Aorta (tissue), 5 donors: ENCODE results near the gene KPNB1. TPM values are rescaled to one million over a fixed set of nuclear protein-coding genes. Genes with fewer than 3 reads are reported as not detected.

Experiments
- ATAC-seq: fragments of 200-7000 bp; cut with Tn5 transposase; one replicate; pipeline ENCODE4 v1.9.1; 2022; ENCODE audit warnings: moderate library complexity; ENCODE audit not compliant: low FRiP score
- DNase-seq, 2 donors: peaks; one replicate each; pipeline ENCODE4 v3.0.0-alpha.2; 2020
- H3K27ac ChIP-seq, 2 donors: one replicate each; pipeline ENCODE4 v1.5.1; 2013; ENCODE audit warnings: low read length in 2 of 2, mild to moderate bottlenecking in 2 of 2, moderate library complexity in 2 of 2, control low read depth in 1 of 2, inconsistent platforms in 1 of 2, low read depth in 1 of 2
- H3K27me3 ChIP-seq, 2 donors: one replicate each; pipeline ENCODE4 v1.6.1; 2013; ENCODE audit warnings: control low read depth in 1 of 2, low read length in 1 of 2, mild to moderate bottlenecking in 1 of 2, moderate library complexity in 1 of 2; ENCODE audit not compliant: insufficient read depth in 2 of 2, control insufficient read depth in 1 of 2
- H3K36me3 ChIP-seq, 2 donors: one replicate each; pipeline ENCODE4 v1.6.1; 2013; ENCODE audit warnings: control low read depth in 1 of 2, low read length in 1 of 2, mild to moderate bottlenecking in 1 of 2; ENCODE audit not compliant: insufficient read depth in 2 of 2, control insufficient read depth in 1 of 2
- H3K4me1 ChIP-seq, 2 donors: one replicate each; pipeline ENCODE4 v1.6.1; 2013; ENCODE audit warnings: low read length in 2 of 2, control low read depth in 1 of 2, mild to moderate bottlenecking in 1 of 2, moderate library complexity in 1 of 2; ENCODE audit not compliant: insufficient read depth in 2 of 2, control insufficient read depth in 1 of 2
- H3K4me3 ChIP-seq, 2 donors: one replicate each; pipeline ENCODE4 v1.5.1; 2013; ENCODE audit warnings: low read length in 2 of 2, control low read depth in 1 of 2, mild to moderate bottlenecking in 1 of 2
- H3K9me3 ChIP-seq: one replicate; pipeline ENCODE4 v1.6.1; 2013; ENCODE audit warnings: mild to moderate bottlenecking, low read length; ENCODE audit not compliant: control insufficient read depth
- WGBS, 2 donors: extraction: QIAGEN DNeasy Blood & Tissue Kit; methylation state at CpG; one replicate each; pipeline ENCODE4 v1.1.7; 2013; 5-methylcytosine and 5-hydroxymethylcytosine counted together
- intact Hi-C, 2 donors: fragments of 100-400 bp; cut with DNase I; formaldehyde crosslinking; loops; one replicate each; pipeline versions ENCODE4 v1.14.2 to v1.15.0; 2022
- polyA plus RNA-seq, 2 donors: library from polyadenylated mRNA; stranded (reverse); fragments of 200-250 nt; gene quantifications; one replicate each; pipeline ENCODE4 v1.2.3, GENCODE V29; 2013
- total RNA-seq, 2 donors: library from RNA; stranded (reverse); fragmentation: NEBNext Ultra II Directional; extraction: Animal tissue kit (Norgen Biotek cat#: 25700); gene quantifications; one replicate each; pipeline ENCODE4 v1.2.1, GENCODE V29; 2021
- donor health status: healthy with polysubstance abuse.
- donor health status: Bipolar disorder and iron deficiency.
- donor health status: DM: no; HTN: no; CAD: no.
- donor health status: DM: no; HTN: no; CAD: no.
- donor health status: DM: yes; HTN: yes; CAD: no.

The KPNB1 gene
- total and polyA plus RNA-seq, 4 donors, result 39.4 to 202 (median 115) TPM

DNA sequence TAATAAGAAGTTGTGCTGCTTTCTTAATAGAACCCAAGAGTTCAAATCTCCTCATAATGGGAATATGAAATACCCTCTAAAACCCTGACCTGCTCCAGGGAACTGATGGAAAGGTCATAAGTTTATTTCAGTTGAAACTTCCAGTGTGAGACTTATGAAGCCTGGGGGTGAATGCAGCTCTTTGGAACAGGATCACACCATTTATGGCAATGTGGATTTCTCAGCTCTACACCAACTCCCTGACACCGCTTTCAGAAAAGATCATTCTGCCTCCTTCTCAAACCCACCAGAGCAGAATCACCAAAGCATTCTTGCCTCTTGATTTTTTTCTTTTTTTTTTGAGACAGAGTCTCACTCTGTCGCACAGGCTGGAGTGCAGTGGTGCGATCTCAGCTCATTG, 16.7 kb upstream of the KPNB1 start:
- Histone ChIP-seq H3K4me1 (no peaks in the 10 kb centered on the region), H3K27me3 (no peaks in the 10 kb centered on the region), H3K9me3 (no peaks in the 10 kb centered on the region), H3K27ac (no peak overlapping the region), H3K36me3 (no peaks in the 10 kb centered on the region), H3K4me3 (no peak overlapping the region)
- intact Hi-C loops, result no loop called here
- ATAC-seq (no peak), DNase-seq (no peak)
- WGBS, 2 donors, result 94% methylated on average over 3 of the region's 3 CpGs

DNA sequence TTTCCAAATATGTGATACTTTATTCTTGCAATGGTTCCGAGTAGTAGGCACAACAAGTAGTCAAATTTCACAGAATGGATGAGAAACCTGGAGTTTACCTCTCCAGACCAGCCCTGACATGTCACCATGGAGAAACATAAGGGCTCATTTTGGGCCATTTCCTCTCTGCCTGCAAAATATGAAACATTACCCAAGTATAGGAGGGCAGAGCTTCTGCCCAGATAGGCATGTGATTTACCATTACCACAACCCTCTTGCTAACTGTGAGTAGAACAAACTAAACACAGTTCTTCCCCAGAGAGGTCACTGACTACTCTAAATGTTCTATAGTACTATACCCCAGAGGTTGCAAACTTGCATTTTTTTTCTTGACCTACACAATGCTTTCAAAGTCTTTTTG, 15.7 kb upstream of the KPNB1 start:
- Histone ChIP-seq H3K4me1 (no peaks in the 10 kb centered on the region), H3K27ac (no peak overlapping the region), H3K36me3 (no peaks in the 10 kb centered on the region), H3K27me3 (no peaks in the 10 kb centered on the region), H3K4me3 (no peak overlapping the region), H3K9me3 (no peaks in the 10 kb centered on the region)
- intact Hi-C loops, result no loop called here
- DNase-seq, result no peak
- WGBS, 2 donors, result 93 to 96% methylated on average over 1 of the region's 1 CpG
- ATAC-seq, result no peak

DNA sequence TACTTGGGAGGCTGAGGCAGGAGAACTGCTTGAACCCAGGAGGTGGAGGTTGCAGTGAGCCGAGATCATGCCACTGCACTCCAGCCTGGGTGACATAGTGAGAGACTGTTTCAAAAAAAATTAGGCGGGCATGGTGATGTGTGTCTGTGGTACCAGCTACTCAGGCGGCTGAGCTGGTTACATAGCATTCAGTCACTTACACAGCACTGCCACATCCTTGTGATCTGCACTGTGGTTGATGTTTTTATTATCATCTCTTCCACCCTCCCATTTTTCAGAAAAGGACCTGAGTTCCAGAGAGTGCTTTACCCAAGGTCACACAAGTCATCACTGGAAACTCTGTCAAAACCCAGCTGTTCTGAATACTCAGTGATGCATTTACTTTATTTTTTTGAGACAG, 14.8 kb upstream of the KPNB1 start:
- H3K27me3 ChIP-seq, result no peaks in the 10 kb centered on the region
- H3K4me3 ChIP-seq, result no peak overlapping the region
- ATAC-seq (no peak), DNase-seq (no peak)
- 95 to 98% methylated on average over 3 of the region's 3 CpGs for WGBS, 2 donors
- H3K27ac ChIP-seq, result no peak overlapping the region
- intact Hi-C loops, result no loop called here
- H3K36me3 ChIP-seq, result no peaks in the 10 kb centered on the region
- no peaks in the 10 kb centered on the region for H3K4me1 ChIP-seq
- H3K9me3 ChIP-seq, result no peaks in the 10 kb centered on the region

DNA sequence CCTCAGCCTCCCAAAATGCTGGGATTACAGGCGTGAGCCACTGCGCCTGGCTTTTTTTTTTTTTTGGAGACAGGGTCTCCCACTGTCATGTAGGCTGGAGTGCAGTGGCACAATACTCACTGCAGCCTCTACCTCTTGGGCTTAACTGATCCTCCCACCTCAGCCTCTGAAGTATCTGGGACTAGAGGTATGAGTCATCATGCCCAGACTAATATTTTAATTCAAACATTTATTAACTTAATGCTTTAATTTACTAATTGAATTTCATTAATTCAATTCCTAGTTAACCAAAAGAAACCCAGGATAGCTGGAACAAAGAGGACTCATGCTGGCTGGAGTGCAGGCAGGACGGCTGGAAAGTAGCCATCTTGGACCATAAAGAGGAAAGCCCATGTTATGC, 14.0 kb upstream of the KPNB1 start:
- Histone ChIP-seq H3K9me3 (no peaks in the 10 kb centered on the region), H3K4me1 (no peaks in the 10 kb centered on the region), H3K27me3 (no peaks in the 10 kb centered on the region), H3K27ac (no peak overlapping the region), H3K36me3 (no peaks in the 10 kb centered on the region), H3K4me3 (no peak overlapping the region)
- DNase-seq (no peak), ATAC-seq (no peak)
- intact Hi-C loops, result no loop called here
- 86 to 93% methylated on average over 3 of the region's 3 CpGs for WGBS, 2 donors

DNA sequence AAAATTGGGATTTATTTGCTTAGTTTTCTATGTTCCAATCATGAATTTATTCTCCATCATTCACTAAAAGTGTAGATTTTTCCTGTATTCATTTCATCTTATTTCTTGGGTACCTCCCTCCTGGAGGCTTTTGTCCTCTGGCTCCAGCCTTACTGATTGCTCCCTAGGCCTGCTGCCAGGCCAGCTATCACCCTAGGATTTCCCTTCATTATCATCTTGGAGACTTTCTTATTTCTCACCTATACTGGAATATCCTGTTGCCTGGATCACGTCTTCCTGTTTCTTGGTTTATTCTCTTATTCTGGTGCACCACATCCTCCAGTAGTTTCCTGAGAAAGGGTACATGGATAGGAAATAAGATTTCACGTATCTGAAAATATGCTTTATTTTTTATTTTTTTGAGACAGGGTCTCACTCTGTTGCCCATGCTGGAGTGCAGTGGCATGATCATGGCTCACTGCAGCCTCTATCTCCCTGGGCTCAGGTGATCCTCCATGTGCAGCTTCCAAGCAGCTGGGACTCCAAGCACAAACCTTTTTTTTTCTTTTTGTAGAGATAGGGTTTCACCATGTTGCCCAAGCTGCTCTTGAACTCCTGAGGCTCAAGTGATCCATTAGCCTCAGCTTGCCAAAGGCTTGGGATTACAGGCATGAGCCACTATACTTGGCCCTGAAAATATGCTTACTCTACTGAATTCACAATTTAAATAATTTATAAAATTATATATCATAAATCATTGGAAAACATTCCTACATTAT, 13.3 kb upstream of the KPNB1 start:
- no peaks in the 10 kb centered on the region for H3K36me3 ChIP-seq
- H3K4me3 ChIP-seq, result no peak overlapping the region
- 81 to 91% methylated on average over 2 of the region's 2 CpGs for WGBS, 2 donors
- no peaks in the 10 kb centered on the region for H3K27me3 ChIP-seq
- intact Hi-C loops, result no loop called here
- H3K27ac ChIP-seq, result no peak overlapping the region
- H3K4me1 ChIP-seq, result no peaks in the 10 kb centered on the region
- DNase-seq (no peak), ATAC-seq (no peak)
- no peaks in the 10 kb centered on the region for H3K9me3 ChIP-seq

DNA sequence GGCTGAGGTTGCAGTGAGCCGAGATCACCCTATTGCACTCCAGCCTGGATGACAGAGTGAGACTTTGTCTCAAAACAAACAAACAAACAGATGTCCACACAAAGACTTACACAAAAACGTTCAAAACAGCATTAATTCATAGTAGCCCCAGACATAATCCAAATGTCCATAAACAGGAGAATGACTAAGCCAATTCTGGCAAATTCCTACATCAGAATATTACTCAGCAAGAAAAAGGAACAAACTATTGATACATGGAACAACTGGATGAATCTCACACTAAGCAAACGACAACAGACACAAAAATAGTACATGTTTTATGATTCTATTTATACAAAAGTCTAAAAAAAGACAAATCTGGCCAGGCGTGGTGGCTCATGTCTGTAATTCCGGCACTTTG, 10.8 kb upstream of the KPNB1 start:
- no peak overlapping the region for H3K4me3 ChIP-seq
- ATAC-seq (no peak), DNase-seq (no peak)
- H3K27me3 ChIP-seq, result no peaks in the 10 kb centered on the region
- 65 to 66% methylated on average over 5 of the region's 5 CpGs for WGBS, 2 donors
- no peaks in the 10 kb centered on the region for H3K36me3 ChIP-seq
- no peak overlapping the region for H3K27ac ChIP-seq
- H3K4me1 ChIP-seq, result no peaks in the 10 kb centered on the region
- no peaks in the 10 kb centered on the region for H3K9me3 ChIP-seq
- intact Hi-C loops, result no loop called here

DNA sequence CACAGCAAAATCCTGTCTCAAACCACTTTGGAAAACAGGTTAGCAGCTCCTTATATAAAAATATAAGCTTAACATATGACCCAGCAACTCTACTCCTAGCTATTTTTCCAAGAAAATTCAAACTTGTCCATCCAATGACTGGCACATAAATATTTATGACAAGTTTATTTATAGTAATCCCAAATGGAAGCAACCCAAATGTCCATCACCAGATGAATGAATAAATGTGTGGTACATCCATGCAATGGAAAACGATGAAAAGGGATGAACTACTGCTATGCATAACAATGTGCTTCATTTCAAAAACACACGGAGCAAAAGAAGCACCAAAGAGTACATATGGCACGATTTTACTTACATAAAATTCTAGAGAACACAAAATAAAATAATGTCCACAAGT, 9.6 kb upstream of the KPNB1 start:
- WGBS, 2 donors, result 60 to 67% methylated on average over 3 of the region's 3 CpGs
- no peak overlapping the region for H3K27ac ChIP-seq
- DNase-seq (no peak), ATAC-seq (no peak)
- no peaks in the 10 kb centered on the region for H3K27me3 ChIP-seq
- H3K4me1 ChIP-seq, result no peaks in the 10 kb centered on the region
- intact Hi-C loops, result no loop called here
- no peaks in the 10 kb centered on the region for H3K9me3 ChIP-seq
- no peak overlapping the region for H3K4me3 ChIP-seq
- no peaks in the 10 kb centered on the region for H3K36me3 ChIP-seq

DNA sequence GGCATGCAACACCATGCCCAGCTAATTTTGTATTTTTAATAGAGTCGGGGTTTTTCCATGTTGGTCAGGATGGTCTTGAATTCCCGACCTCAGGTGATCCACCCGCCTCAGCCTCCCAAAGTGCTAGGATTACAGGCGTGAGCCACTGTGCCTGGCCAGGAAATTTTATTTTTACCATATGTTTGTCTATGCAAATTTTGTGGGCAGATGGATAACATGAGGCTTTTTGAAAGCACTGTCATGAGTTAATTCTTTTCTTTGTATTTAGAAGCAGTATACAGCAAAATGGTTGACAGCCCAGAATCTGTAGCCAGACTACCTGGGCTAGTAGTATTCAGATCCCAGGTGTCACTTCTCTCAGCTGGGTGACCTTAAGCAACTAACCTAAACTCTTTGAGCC, 8.5 kb upstream of the KPNB1 start:
- DNase-seq (no peak), ATAC-seq (no peak)
- Histone ChIP-seq H3K36me3 (no peaks in the 10 kb centered on the region), H3K4me1 (no peaks in the 10 kb centered on the region), H3K27me3 (no peaks in the 10 kb centered on the region), H3K4me3 (no peak overlapping the region), H3K9me3 (no peaks in the 10 kb centered on the region), H3K27ac (no peak overlapping the region)
- intact Hi-C loops, result no loop called here
- 88 to 94% methylated on average over 4 of the region's 4 CpGs for WGBS, 2 donors

DNA sequence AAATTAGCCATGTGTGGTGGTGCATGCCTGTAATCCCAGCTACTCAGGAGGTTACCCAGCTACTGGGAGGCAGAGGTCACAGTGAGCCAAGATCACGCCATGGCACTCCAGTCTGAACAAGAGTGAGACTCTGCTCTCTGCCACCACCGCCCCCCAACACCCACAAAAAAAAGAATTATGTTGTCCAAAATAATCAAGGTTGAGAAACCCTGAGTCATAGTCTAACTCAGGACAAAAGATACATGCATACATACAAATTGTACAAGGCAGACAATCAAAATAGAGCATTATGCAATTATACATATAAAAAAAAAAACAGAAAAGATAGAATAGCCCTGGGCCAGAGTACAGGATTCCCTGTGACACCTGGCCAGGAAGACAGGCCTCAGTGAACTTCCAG, 6.6 kb upstream of the KPNB1 start:
- Histone ChIP-seq H3K4me1 (no peaks in the 10 kb centered on the region), H3K9me3 (no peaks in the 10 kb centered on the region), H3K36me3 (no peaks in the 10 kb centered on the region), H3K27me3 (no peaks in the 10 kb centered on the region), H3K4me3 (no peak overlapping the region), H3K27ac (no peak overlapping the region)
- DNase-seq (no peak), ATAC-seq (no peak)
- WGBS, 2 donors, result 70 to 83% methylated on average over 2 of the region's 2 CpGs
- intact Hi-C loops, result no loop called here
